NCI-H1694 (cell line): ENCODE measurements around the gene RACK1.
"Not testable (repeated sequence)": the region's sequence is repeated elsewhere in the genome, so short reads cannot be mapped to it uniquely, and the experiment has no call there.

Experiments
- DNase-seq: peaks from one replicate; lab custom pipeline; 2025; lab: John Stamatoyannopoulos, UW

The RACK1 gene

DNA sequence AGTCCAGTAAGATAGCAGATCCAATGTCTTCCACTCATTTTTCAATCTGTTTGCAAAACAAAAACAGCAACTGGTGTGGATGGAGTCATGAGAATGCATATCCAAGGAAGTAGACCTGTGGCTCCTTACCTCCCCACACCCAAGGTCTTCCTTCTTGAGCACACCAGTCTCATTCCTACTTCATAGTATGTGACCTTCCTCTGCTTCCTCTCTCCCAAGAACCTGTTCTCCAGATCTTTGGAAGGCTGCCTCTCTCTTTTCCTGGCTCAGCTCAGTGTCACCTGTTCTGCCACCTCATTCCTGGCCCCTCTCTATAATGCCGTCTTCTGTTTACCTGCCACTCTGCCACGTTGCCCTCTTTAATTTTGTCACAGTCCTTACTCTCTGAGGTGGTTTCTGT lies 30.8 kb downstream of the RACK1 start:
- no peak for DNase-seq

DNA sequence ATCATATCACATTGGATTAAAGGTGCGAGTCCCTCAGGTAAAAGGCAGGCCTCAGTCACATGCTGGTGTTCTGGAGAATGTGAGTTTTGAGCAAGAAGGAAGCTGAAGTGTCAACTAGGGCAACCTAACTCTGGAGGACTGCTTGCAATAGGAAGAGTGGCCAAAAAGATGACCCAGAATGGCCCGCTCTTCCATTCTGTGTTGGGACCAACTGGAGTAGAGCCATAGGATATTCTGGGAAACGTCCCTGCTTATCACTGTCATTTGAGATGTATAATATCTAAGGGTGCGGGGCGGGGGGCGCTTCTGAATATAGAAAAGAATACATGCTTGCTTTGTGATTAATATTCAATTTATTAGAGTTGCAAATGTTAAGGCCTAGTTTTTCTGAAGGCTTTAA lies 31.6 kb downstream of the RACK1 start:
- DNase-seq, result no peak

DNA sequence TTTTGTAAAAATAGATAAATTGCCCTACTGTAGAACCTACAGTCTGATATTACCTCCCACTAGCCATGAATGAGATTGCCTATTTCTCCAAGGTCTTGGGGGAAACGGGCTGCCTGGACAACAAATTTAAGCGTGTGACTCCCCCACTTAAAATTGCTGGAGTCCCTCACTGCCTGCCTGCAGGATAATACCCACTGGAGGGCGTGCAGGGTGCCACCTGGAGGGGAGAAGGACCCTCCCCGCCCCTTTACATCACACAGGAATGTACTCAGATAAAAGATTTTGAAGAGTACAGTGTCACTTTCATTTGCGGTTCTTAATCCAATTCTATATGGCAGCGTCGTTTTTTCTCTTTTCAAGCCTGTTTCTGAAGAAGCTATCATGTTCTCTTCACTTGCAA lies 32.5 kb downstream of the RACK1 start:
- no peak for DNase-seq

DNA sequence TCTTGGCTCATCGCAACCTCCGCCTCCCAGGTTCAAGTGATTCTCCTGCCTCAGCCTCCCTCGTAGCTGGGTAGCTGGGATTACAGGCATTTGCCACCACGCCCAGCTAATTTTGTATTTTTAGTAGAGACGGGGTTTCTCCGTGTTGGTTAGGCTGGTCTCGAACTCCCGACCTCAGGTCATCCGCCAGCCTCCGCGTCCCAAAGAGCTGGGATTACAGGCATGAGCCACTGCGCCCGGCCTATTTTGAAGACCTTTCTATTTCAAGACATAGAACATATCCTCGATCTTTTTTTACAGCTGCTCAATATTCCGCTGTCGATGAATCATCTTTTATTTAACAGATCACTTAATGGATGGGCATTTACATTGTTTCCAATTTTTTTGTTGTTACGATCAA lies 33.0 kb downstream of the RACK1 start:
- not testable (repeated sequence) for DNase-seq

DNA sequence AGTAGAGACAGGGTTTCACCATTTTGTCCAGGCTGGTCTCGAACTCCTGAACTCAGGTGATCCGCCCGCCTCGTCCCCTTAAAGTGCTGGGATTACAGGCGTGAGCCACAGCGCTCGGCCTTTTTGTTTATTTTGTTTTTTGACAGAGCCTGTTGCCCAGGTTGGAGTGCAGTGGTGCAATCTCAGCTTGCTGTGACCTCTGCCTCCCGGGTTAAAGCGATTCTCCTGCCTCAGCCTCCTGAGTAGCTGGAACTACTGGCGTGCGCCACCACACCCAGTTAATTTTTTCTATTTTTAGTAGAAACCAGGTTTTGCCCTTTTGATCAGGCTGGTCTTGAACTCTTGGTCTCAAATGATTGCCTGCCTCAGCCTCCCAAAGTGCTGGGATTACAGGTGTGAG lies 33.6 kb downstream of the RACK1 start:
- not testable (repeated sequence) for DNase-seq

DNA sequence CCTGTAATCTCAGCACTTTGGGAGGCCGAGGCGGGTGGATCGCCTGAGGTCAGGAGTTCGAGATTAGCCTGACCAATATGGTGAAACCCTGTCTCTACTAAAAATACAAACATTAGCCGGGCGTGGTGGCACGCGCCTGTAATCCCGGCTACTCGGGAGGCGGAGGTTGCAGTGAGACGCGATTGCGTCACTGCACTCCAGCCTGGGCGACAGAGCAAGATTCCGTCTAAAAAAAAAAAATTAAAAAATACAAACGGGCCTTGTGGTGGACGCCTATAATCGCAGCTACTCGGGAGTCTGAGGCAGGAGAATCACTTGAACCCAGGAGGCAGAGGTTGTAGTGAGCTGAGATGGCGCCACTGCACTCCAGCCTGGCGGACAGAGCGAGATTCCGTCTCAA lies 34.7 kb downstream of the RACK1 start:
- DNase-seq, result not testable (repeated sequence)

DNA sequence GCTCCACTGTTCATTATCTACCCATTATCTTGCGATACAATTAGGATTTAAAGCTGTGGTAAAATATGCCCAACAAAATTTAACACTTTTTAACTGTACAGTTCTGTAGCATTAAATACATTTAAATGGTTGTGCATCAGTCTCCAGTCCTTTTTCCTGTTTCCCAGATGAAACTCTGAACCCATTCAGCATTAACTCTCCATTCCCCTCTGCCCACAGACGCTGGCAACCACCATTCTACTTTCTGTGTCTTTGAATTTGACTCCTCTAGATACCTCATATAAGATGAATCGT lies 35.8 kb downstream of the RACK1 start:
- DNase-seq, result no peak

DNA sequence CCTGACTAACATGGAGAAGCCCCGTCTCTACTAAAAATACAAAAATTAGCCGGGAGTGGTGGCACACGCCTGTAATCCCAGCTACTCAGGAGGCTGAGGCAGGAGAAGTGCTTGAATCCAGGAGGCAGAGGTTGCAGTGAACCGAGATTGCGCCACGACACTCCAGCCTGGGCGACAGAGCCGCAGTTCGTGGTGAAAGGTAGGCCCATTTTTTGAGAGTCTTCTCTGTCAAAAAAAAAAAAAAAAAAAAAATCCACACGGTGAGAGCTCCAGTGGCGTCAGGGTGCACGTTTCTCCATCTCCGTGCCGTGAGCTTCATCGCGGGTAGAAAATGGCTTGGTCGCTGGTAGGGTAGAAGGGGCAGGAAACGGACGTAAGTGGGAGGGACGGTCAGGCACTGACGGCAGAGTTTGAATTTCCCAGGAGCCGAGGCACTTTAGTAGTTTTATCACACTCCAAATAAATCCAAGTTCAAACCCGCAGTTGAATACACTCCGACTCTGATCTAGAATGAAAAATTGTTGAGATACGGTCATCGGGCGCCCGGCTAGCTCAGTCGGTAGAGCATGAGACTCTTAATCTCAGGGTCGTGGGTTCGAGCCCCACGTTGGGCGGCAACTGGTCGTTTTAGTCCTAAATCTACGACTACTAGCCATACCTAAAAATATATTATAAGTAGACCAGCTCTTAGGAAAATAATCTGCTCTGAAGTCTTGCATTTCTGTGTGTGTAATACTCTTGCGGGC lies 36.3 kb downstream of the RACK1 start:
- DNase-seq, result no peak

DNA sequence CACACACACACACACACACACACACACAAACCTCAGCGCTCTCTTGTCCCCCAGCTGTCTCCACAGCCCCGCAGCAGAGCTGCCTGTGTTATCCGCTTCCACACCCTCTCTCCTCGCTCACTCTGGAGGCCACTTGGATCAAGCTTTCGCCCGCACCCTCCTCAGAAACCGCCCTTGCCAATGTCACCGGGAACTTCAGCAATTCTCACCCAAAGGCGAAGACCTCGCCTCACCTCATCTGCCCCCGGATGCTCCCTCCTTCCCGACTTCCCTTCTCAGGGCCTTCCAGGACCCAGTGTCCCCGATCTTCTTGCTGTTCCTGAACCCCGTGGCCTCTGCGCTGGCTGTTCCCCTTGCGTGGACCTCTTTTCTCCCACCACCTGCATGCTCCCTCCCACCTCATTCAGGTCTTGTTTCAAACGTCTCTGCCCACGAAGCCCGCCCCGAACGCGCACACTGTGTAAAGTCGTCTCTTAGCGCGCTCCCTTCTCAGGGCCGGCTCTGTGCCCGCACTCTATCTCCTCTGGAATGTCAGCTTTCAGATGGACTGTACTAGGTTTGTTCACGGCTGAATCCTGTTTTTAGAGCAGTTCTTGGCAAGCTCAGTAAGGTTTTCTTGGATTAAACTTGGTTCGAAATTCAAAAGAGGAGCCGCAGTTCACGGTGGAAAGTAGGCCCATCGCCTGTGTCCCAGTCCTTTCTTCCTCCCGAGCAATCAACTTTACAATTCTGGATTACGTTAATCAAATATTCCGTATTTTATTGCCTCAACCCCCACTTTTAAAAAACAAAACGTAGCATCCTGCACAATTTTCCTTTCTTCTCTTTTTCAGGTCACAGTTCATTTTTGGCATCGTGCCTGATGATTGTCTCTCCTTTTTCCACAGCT lies 37.7 kb downstream of the RACK1 start:
- DNase-seq, result no peak

DNA sequence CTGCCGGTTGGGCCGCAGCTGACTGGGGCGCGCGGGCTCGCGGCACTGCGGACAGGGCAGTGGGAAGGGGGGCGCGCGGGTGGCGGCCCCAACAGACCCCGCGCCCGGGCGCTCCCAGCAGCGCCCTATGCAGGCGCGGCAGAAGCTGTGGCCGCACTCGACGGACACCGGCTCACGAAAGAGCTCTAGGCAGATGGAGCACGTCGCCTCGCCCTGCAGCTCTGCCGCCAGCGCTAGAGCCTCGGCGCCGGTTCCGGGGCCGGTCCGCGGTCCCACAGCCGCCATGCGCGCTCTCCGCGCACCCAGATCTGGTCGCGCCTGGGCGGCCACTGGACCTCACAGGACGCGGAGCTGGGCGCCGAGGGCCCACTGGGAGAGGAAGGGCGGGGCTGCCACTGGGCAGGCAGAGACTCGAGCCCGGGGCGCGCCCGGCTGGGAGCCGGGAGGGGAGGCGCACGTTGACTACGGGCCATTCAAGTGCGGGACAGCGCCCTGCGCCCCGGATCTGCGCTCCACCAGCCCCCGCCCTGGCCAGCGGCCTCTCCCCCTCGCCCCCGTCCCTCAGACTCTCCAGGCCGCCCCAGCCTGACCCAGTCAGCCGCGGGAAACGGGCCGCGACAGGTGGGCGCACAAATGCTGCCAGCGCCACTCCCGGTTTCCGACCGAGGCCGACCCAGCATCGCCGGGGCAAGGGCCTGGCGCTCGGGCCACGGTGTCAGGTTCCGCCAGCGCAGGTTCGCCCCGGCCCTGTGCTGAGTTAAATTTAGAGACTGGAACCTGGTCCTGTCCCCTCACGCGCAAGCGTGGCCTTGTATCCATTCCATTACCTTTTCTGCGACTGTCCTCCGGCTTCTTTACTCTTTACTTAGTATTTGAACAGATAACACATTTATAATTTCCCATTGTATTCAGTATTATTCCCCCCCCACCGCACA lies 38.6 kb downstream of the RACK1 start, which contains the start of gene TRIM7:
TSS of gene TRIM7 (minus strand) at position 371 of the 935 bp plus-strand sequence. CDS start at position 285, 86 bp downstream.
- no peak for DNase-seq

DNA sequence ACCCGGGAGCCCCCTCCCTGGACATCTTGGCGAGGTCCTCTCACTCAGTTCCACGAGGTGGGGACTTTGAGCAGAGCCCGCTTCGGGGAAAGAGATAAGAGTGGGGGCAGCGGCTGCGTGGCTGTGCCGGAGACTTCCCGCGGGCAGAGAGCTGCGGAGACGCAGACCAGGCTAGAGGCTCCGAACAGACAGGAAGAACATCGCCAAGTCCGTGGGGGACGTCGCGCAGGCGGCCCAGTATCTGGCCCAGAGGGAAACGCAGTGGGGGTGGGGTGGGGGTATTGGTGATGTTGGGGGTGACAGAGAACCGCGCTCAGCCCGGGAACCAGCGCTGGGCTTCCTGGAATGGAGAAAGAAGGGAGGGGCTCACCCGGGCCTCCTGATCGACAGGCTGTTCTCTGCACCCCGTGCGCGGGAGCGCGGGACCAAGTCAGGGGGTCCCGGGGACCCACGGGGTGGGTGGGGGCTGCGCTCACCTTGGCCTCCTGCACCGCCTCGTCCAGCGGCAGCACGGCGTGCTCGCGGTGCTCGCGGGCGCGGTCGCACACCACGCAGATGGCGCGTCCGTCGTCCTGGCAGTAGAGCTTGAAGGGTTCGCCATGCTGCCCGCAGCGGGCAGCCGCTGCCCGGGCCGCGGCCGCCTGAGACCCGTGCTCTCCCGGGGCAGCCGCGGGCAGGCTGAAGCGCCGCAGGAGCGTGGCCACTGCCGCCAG lies 39.4 kb downstream of the RACK1 start:
- no peak for DNase-seq

DNA sequence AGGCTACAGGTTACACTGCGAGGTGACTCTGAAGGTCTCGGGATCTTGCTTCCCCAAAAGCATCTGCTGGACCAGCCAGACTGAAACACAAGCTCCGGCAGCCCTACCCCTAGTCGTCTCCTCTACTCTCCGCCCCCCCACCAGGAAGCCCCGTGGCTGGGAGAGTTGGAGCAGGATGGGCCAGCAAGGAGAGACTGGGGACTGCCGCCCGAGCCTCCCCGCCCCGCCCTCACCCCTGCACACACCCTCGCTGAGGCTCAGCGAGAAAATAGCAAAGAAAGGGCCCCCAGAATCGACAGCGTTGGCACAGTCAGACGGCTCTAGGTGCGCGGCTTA lies 40.0 kb downstream of the RACK1 start:
- no peak for DNase-seq

DNA sequence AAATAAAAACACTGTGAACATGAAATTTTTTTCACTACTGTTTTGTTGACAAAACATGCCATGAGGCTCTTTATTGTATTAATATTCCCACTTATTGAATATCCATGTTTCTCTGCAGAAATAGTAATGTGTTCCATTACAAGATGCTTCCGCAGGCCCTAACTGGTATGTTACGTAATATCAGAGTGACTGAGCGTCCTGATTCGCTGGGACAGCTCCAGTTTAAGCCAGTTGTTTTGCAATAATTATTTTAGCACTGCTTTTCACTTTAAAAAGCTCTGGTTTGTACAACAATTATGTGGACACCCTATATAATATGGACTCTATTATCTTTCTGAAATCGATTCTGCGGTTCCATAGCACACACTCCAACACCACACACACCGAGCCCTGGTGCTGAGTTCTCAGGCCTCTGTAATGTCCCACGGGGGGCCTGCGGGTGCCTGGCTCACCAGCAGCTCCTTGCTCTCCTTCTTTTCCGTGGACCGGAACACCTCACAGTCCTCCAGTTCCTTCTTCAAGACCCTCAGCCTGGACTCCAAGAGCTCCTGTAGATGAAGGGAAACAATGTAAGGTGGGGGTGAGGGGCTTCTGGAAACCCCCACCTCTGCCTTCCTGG lies 40.5 kb downstream of the RACK1 start:
- DNase-seq, result no peak

DNA sequence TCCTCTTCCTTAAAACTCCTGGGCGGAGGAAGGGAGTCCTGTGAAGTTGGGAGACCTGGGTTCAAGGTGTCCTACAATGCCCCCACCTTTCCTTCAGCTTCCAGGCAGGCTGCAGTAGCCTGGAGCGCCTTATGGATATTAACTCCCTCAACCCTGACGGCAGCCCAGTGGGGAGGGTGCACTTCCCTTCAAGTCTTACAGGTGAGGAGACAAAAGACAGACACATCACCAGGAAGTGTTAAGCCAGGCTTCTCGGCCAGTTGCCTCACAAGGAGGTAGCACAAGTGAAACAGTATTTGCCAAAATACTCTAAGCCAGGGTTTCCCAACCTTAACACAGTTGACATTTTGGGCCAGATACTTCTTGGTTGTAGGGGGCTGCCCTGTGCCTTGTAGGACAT lies 42.9 kb downstream of the RACK1 start:
- DNase-seq, result no peak

DNA sequence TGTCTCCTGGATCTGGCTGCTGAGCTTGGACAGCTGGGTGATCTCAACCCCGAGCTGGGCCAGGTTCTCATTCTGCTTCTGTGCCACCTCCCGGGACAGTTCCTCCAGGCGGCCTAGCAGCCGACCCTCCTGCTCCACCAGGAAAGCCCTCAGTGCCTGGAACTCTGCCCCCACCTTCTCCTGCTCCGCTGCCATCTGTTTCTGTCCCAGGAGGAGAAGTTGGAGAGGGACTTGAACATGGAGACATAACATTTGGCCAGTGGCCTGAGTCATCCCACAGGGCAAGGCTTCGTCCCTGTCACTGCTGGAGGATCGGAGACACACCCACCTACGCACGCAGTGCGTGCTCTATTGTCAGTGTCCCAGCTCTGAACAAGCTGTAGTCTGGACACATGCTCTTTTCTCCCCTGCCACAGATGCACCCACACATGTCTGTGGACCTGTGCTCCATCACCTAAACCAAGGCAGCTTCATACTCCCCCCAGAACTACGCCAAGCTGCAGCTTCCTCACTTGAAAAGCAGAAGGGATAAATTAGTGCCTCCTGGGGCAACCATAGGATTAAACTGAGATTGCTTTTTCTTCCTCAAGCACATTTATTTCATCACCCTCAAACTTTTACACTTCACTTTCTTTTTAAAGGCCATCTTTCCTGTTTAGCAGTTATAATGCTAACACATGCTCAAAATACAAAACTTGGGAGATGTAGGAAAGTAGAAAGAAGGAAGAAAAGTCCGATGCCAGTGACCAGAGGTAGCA lies 43.6 kb downstream of the RACK1 start:
- DNase-seq, result no peak

DNA sequence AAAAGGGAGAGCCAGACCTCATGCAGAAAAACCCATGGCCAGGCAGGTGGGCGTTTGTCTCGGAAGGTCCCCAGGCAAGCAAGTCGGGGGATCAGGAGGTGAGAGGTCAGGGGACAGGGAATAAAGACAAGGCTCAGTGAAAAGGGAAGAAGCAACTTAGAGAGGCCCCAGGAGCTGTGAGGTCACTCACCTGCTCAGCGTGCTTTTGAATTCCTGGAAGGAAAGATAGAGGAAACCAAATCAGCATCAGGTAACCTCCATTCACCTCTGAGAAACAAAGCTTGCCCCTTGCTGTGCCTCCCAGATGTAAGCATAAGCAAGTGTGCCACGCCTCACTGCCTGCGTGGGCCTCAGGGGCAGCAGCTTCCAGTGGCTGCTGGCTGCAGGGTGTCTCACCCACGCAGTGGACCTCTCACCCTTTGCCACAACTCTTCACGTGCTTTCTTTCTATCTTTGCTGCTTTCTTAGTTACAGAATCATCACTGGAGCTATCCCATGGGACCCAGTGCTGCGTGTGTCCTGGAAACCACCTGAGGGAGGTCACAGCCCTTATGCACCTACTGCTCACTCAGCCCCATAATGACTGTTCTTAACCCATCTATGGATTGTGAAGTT lies 44.7 kb downstream of the RACK1 start:
- DNase-seq, result no peak

DNA sequence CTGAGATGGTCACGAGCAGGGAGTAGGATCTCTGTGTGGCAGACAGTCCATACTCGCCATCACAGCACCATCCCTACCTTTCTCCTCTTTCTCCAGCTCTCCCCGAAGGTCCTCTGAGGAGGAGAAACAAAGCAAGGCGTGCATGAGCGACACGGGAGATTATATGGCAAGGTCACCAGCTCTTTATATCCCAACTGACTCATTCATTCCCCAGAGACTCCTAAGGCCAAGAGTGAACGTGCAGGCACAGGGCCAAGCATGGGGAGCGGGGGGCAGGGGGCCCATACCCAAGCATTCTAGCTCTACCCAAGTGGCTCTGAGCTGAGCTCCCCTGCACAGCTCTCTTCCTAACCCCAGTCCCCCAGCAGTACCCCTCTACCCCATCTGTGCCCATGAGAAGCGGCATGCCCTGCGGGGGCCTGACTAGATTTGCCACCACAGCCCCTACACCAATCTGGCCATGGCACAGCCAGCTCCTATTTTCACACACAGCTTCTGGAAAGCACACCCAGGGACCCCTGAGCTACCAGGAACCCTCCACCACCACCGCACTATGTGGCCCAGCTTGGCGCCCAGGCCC lies 45.5 kb downstream of the RACK1 start:
- no peak for DNase-seq

DNA sequence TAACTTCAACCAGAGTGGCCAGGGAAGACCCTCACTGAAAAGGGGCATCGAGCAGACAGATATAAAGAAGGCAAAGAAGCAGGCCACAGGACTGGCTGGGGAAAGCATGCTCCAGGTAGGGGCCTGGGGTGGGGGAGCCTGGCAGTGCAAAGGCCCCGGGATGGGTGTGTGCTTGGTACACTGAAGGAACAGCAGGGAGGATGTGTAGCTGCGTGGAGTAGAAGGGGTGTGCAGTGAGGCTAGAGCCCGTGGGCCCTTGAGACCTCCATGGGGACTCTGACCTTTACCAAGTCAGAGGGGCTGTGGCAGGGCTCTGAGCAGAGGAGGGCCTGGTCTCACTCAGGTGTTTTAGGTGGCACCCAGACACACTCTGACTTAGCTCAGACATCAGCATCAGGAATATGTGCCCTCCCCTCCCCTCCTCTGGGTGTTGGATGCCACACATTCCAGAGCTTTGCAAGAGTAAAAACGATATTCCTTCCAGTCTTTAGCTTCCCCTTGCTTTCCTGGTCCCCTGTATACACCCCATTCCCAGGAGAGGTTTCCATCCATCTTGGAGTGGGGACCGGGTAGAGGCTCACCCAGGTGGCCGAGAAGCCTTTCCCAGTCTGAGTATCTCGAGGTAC lies 46.3 kb downstream of the RACK1 start:
- DNase-seq, result no peak

DNA sequence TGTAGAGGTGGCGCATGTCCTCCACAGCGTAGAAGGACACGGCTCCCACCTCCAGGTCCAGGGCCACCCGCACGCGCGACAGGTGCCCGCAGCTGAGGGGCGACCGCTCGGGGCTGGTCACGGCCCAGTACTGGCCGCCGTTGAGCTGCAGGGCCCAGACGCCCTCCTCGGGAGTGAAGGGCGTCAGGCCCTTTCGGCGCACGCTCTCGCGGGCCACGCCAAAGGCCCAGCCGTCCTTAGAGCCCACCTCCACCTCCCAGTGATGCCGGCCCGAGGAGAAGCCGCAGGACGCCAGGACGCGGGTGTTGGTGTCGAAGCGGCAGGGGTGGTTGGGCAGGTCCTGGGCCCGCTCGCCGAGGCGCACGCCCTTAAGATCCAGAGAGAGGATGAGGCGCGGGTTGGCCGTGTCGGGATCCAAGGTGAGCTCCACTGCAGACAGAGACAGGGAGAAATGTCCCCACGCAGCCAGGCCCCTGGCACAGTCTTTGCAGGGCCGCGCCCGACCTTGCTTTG lies 48.4 kb downstream of the RACK1 start:
- no peak for DNase-seq
